HG02981 (cell line): ENCODE data around the gene SUGT1.
"Not testable (repeated sequence)": the region's sequence is repeated elsewhere in the genome, so short reads cannot be mapped to it uniquely, and the experiment has no call there.

ENCODE experiments used
- ATAC-seq: cut with Tn5 transposase; IDR thresholded peaks from one replicate; pipeline ENCODE4 v1.9.1; 2021; ENCODE audit warnings: mild to moderate bottlenecking, moderate library complexity; ENCODE audit not compliant: unreplicated experiment

The SUGT1 gene

GRCh38 chr13:52665325-52665724 is 12.7 kb downstream of the SUGT1 start:
- no peak for ATAC-seq

- no peak for ATAC-seq
Observed at GRCh38 chr13:52669677-52670076, 17.0 kb downstream of the SUGT1 start.

DNA sequence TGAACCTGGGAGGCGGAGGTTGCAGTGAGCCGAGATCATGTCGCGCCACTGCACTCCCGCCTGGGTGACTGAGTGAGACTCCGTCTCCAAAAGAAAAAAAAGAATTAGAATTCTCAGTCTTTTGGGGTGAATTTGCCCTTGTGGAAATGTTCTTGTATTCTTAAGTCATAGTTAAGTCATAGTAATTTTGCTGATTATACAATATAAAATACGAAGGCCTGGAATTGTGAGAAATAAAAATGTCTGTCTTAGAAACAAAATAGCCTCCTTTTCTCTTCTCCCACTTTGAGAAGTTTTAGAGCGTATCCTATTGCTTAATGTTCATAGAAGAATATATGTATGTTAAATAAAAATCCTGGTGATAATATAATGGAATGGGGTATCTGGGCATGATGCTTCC is 18.1 kb downstream of the SUGT1 start:
- no peak for ATAC-seq

GRCh38 chr13:52673465-52673864 is 20.8 kb downstream of the SUGT1 start:
- no peak for ATAC-seq

DNA sequence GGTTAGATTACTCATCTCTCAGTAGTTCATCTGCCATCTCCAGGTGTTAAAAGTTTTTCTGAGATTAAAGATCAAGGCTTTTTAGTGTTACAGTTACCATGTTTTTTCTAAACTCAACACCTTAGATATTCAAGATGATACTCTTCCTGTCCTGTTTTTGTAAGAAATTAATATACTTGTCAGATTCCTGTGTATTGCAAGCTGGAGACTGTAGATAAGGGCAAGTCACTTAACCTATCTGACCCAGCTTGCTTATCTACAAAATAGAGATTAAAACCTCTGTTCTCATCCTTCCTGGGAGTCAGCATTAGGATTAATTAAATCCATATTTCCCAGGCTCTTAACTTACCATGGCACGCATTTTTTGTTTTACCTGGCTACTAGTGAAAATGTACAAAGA is 25.2 kb downstream of the SUGT1 start:
- no peak for ATAC-seq

- ATAC-seq = not testable (repeated sequence)
Observed at GRCh38 chr13:52685806-52686205, 33.2 kb downstream of the SUGT1 start.

- ATAC-seq = no peak
Observed at GRCh38 chr13:52686376-52686775, 33.7 kb downstream of the SUGT1 start.

DNA sequence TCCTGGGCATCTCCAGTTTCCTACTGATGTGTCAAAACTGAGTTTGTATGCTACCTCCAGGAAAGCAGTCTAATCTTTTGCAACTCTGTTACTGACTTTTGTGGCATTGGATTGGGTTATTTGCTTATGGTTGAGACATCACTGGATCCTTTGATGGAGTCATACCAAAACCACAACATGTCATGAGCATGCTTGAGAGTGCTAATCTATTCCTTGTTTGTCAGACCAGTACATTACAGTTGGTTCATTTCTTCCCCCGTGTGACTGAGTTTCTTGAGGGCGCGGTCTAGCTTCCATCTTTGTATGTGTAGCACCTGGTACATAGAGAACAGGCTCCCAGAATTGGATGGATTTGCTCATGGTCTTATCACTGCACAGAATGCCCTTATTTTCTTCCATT is 43.2 kb downstream of the SUGT1 start:
- ATAC-seq = peak; percentile 82

- ATAC-seq = no peak
Observed at GRCh38 chr13:52696566-52696965, 43.9 kb downstream of the SUGT1 start.

GRCh38 chr13:52701728-52702465 is 49.3 kb downstream of the SUGT1 start:
- no peak for ATAC-seq

DNA sequence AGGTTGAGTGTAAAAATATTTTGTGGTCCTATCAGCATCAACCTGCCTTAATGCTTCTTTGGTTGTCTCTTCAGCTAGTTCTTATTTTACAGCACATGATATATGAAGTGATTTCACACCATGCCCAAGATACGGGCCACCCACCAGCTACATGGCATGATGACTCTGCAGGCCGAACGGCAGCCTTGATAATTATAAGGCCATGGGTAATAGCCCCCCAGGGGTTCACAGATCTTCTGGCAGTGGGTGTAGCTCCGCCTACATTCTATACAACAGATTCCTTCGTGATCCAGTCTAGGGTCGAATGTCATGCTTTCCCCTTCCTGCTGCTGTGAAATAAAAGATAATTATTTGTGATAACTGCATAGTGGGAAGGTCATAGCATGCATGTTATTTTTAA is 50.8 kb downstream of the SUGT1 start:
- ATAC-seq = no peak

- no peak for ATAC-seq
Observed at GRCh38 chr13:52706081-52706480, 53.4 kb downstream of the SUGT1 start.

DNA sequence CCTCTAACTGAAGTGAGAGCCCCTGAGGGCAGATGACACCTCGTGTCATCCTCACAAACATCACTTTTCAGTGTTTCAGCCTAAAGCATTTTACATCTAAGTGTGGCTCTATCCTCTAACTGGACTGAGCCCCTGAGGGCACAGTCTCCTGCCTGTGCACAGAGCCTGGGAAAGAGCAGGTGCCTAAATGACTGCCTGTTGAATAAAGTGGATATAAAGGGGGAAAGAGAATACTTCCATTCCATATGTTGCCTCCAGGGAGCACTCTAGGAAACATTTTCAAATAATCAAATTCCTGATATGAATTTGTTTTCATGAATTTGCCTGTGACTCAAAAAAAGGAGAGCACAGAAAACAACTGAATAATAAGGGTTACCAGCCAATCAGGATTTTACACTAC is 54.7 kb downstream of the SUGT1 start:
- no peak for ATAC-seq

DNA sequence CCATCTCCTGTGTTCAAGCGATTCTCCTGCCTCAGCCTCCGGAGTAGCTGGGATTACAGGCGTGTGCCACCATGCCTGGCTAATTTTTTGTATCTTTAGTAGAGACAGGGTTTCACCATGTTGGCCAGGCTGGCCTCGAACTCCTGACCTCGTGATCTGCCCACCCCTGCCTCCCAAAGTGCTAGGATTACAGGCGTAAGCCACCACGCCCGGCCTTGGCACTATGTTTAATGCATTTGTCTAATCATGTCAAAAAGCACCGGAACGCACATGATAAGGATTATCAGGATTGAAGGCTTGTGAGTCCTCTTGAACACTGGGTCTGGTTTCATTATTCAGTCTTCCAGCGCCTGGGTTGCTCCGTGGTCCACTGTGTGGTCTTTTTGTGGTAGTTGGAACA is 55.6 kb downstream of the SUGT1 start:
- ATAC-seq = not testable (repeated sequence)

GRCh38 chr13:52711286-52711685 is 58.6 kb downstream of the SUGT1 start:
- no peak for ATAC-seq

DNA sequence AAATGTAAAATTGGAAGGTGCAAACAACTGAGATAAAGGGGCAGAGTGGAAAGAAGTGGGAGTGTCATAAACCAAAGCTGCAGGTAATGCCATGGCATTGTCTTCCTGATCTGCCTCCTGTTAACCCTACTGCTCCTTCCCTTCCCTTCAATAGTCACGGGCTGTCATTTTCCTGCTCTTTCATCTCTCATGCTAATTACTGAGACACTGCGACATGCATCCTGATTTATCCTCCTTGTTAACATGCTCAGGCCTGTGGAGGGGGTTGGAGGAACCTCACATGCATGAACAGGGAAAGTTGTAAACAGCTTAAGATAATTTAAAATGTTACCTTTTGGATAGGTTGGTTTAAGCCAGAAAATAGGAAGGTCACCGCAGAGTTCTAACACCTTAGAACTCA is 59.7 kb downstream of the SUGT1 start:
- ATAC-seq = no peak

DNA sequence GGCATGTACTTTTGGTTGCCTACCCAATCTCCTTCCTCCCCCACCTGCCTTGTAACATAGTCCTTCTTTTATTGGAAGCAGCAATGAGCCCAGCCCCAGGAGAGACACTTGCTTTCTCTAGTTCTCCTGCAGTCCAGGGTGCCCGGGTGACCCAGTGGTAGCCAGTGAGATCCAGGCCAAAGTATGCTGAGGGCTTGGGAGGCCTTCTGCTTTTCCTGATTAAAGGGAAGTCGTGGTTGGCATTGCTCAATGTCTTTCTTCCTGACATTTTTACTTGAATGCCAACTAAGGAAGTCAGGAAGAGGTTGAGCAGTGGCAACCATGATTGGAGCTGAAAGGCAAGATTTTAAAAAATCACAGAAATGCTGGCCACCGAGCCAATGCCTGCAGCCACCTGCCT is 61.3 kb downstream of the SUGT1 start:
- ATAC-seq = no peak

DNA sequence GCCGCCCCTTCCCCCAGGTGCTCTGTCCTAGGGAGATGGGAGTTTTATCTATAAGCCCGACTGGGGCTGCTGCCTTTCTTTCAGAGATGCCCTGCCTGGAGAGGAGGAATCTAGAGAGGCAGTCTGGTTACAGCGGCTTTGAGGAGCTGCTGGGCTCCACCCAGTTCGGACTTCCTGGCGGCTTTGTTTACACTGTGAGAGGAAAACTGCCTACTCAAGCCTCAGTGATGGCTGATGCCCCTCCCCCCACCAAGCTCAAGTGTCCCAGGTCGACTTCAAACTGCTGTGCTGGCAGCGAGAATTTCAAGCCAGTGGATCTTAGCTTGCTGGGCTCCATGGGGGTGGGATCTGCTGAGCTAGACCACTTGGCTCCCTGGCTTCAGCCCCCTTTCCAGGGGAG is 68.3 kb downstream of the SUGT1 start:
- not testable (repeated sequence) for ATAC-seq

DNA sequence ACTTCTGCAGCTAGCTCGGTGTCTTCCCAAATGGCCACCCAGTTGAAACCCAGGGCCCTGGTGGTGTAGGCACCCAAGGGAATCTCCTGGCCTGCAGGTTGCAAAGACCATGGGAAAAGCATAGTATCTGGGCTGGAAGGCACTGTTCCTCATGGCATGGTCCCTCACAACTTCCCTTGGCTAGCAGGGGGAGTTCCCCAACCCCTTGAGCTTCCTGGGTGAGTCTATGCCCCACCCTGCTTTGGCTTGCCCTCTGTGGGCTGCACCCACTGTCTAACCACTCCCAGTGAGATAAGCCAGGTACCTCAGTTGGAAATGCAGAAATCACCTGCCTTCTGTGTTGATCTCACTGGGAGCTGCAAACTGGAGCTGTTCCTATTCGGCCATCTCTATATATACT is 68.7 kb downstream of the SUGT1 start:
- not testable (repeated sequence) for ATAC-seq

DNA sequence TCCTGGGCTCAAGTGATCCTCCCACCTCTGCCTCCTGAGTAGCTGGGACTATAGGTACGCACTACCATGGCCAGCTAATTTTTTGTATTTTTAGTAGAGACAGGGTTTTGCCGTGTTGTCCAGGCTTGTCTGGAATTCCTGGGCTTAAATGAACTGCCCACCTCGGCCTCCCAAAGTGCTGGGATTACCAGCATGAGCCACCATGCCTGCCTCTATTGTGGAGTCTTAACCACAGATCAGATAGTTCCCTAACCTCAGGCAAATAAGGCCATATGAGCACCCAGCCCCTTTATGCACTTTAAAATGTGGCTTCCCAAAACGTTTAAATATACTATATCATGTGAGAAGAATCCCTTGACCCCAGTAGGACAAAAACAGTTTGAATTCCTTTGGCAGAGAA is 70.5 kb downstream of the SUGT1 start:
- no peak for ATAC-seq

DNA sequence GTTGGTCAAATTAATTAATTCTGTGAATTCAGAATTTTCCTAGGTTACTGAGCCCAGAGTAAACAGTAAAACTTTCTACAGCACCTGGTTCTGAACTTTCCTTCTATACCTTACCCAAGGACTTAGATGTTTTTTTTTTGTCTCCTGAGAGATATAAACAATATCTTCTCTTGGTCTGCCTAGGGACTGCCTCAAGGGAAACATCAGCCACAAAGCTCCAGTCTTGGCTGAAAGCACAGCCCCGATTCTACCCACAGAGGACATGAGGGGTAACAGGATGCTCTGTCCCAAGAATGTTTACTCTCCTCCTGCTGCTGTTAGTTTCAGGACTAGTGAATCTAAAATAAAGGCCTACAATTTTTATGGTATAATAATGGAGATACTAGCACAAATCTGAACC is 72.7 kb downstream of the SUGT1 start:
- no peak for ATAC-seq

DNA sequence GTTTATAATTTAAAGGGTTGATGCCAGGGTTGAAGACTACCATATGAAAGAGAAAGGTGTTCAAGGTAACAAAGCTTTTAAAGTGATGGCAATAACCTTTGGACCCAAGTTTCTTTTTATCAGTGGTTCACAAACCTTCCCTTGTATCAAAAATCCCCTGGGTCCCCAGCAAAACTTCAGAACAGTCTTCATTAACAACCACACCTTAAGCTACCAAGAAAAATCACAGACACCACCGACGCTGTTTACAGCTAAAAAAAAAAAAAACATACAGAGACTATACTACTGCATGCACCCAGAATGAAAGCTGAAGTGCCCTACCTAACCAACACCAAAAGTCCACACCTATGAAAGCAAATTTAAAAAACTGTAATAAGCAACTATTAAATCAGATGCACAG is 73.6 kb downstream of the SUGT1 start:
- no peak for ATAC-seq

- ATAC-seq = no peak
Observed at GRCh38 chr13:52734075-52734623, 81.5 kb downstream of the SUGT1 start.
